EL (cell line): Measurements from ENCODE around the gene KCNMB1.

Experiments used
- DNase-seq: peaks from one replicate; pipeline ENCODE4 v3.0.0-alpha.2; 2016

Gene KCNMB1

GRCh38 chr5:170388818-170389549 lies at the start of gene KCNMB1:
TSS of gene KCNMB1 (minus strand) at chr5:170389367. CDS start at chr5:170385447, 3,920 bp downstream.
- no peak for DNase-seq

- no peak for DNase-seq
Observed at GRCh38 chr5:170438581-170438980, 49.4 kb upstream of the KCNMB1 start.

- no peak for DNase-seq
Observed at GRCh38 chr5:170437621-170438375, 48.6 kb upstream of the KCNMB1 start.

GRCh38 chr5:170436335-170436734 lies 47.2 kb upstream of the KCNMB1 start:
- DNase-seq = no peak

- peak; percentile 57 for DNase-seq
Observed at GRCh38 chr5:170434966-170435605, 45.9 kb upstream of the KCNMB1 start.

GRCh38 chr5:170432669-170433068 lies 43.5 kb upstream of the KCNMB1 start:
- no peak for DNase-seq

- DNase-seq = no peak
Observed at GRCh38 chr5:170431571-170431970, 42.4 kb upstream of the KCNMB1 start.

GRCh38 chr5:170430866-170431437 lies 41.8 kb upstream of the KCNMB1 start:
- peak; percentile 21 for DNase-seq

- no peak for DNase-seq
Observed at GRCh38 chr5:170430256-170430655, 41.1 kb upstream of the KCNMB1 start.

- DNase-seq = peak; percentile 34
Observed at GRCh38 chr5:170429014-170429413, 39.8 kb upstream of the KCNMB1 start.

- DNase-seq = peak; percentile 10
Observed at GRCh38 chr5:170427672-170428236, 38.6 kb upstream of the KCNMB1 start.

GRCh38 chr5:170426786-170427185 lies 37.6 kb upstream of the KCNMB1 start:
- no peak for DNase-seq

- no peak for DNase-seq
Observed at GRCh38 chr5:170426149-170426767, 37.1 kb upstream of the KCNMB1 start.

- DNase-seq = no peak
Observed at GRCh38 chr5:170425731-170426130, 36.6 kb upstream of the KCNMB1 start.

- DNase-seq = no peak
Observed at GRCh38 chr5:170424629-170425028, 35.5 kb upstream of the KCNMB1 start.

- DNase-seq = no peak
Observed at GRCh38 chr5:170423692-170424091, 34.5 kb upstream of the KCNMB1 start.

- DNase-seq = no peak
Observed at GRCh38 chr5:170421826-170422225, 32.7 kb upstream of the KCNMB1 start.

GRCh38 chr5:170420806-170421412 lies 31.7 kb upstream of the KCNMB1 start:
- DNase-seq = peak; percentile 62

- DNase-seq = no peak
Observed at GRCh38 chr5:170419643-170420042, 30.5 kb upstream of the KCNMB1 start.

GRCh38 chr5:170418736-170419135 lies 29.6 kb upstream of the KCNMB1 start:
- DNase-seq = peak; percentile 31

- DNase-seq = no peak
Observed at GRCh38 chr5:170416526-170416925, 27.4 kb upstream of the KCNMB1 start.

- DNase-seq = no peak
Observed at GRCh38 chr5:170414786-170415185, 25.6 kb upstream of the KCNMB1 start.
